Uterus (tissue), 4 donors: ENCODE results near the gene CAMTA1. TPM values are rescaled to one million over a fixed set of nuclear protein-coding genes. Genes with fewer than 3 reads are reported as not detected.
"Not testable (repeated sequence)": the region's sequence is repeated elsewhere in the genome, so short reads cannot be mapped to it uniquely, and the experiment has no call there.

Source experiments
- DNase-seq, 2 donors: peaks; one replicate each; pipeline ENCODE4 v3.0.0-alpha.2; 2019 to 2020
- H3K27ac ChIP-seq, 2 donors: fragments of 200-600 bp; sonication (generic); 1 replicate in 1 of 2; 2 replicates in 1 of 2; pipeline ENCODE4 v1.5.1; 2016 to 2018
- H3K27me3 ChIP-seq, 2 donors: fragments of 200-600 bp; sonication (generic); one replicate each; pipeline ENCODE4 v1.5.1; 2018 to 2019; ENCODE audit warnings: control low read depth in 1 of 2
- H3K36me3 ChIP-seq, 2 donors: fragments of 200-600 bp; sonication (generic); one replicate each; pipeline ENCODE4 v1.5.1; 2019; ENCODE audit warnings: control low read depth in 1 of 2
- H3K4me1 ChIP-seq, 2 donors: fragments of 200-600 bp; sonication (generic); one replicate each; pipeline ENCODE4 v1.5.1; 2018 to 2019; ENCODE audit warnings: control low read depth in 1 of 2
- H3K4me3 ChIP-seq, 2 donors: fragments of 200-600 bp; sonication (generic); 1 replicate in 1 of 2; 2 replicates in 1 of 2; pipeline ENCODE4 v1.5.1; 2018 to 2019; ENCODE audit warnings: mild to moderate bottlenecking in 1 of 2
- H3K9me3 ChIP-seq, 2 donors: fragments of 200-600 bp; sonication (generic); one replicate each; pipeline ENCODE4 v1.5.1; 2019; ENCODE audit warnings: control low read depth in 1 of 2
- CTCF ChIP-seq, 4 experiments: fragments of 200-600 bp in 2 of 4; fragments of 450-650 bp in 2 of 4; sonication (generic) in 2 of 4; IDR thresholded peaks; one replicate each; pipeline ENCODE4 v1.5.1; 2016 to 2019; ENCODE audit warnings: antibody characterized with exemption in 4 of 4, mild to moderate bottlenecking in 2 of 4, moderate library complexity in 1 of 4
- POLR2A ChIP-seq, 2 donors: fragments of 450-650 bp; IDR thresholded peaks; one replicate each; pipeline ENCODE4 v1.6.1; 2016; ENCODE audit warnings: antibody characterized with exemption in 2 of 2, mild to moderate bottlenecking in 1 of 2, moderate library complexity in 1 of 2
- intact Hi-C: fragments of 100-400 bp; cut with DNase I; formaldehyde crosslinking; loops from one replicate; pipeline ENCODE4 v1.15.1; 2023; ENCODE audit warnings: low total_unique reads
- total RNA-seq, 4 donors: library from RNA; depleted of rRNA in 3 of 4; stranded (reverse); fragments of >200 nt in 3 of 4; gene quantifications; one replicate each; pipeline versions ENCODE4 v1.1.0 to v1.2.4, GENCODE V29; 2014 to 2023
- donor health status: DM: yes; HTN: yes; CAD: no.

The CAMTA1 gene
- total RNA-seq, 4 donors from 2014 or later = 29.7 to 427 (median 64.8) TPM

- H3K4me1 ChIP-seq = no peaks in the 10 kb centered on the region
- H3K27ac ChIP-seq = no peak overlapping the region
- DNase-seq = no peak
- no peaks in the 10 kb centered on the region for H3K36me3 ChIP-seq
- no peaks in the 10 kb centered on the region for H3K27me3 ChIP-seq
- intact Hi-C loops = no loop called here
- no peak for TF ChIP-seq CTCF (IDR thresholded peaks at IDR 0.05)
- TF ChIP-seq POLR2A (IDR thresholded peaks at IDR 0.05) = no peak
- no peaks in the 10 kb centered on the region for H3K9me3 ChIP-seq
- H3K4me3 ChIP-seq = no peak overlapping the region
Measured at GRCh38 chr1:7594714-7595295, 809.6 kb downstream of the CAMTA1 start.

GRCh38 chr1:7595336-7595735 is 810.1 kb downstream of the CAMTA1 start:
- DNase-seq = no peak
- TF ChIP-seq POLR2A (IDR thresholded peaks at IDR 0.05) (no peak), CTCF (IDR thresholded peaks at IDR 0.05) (no peak)
- Histone ChIP-seq H3K27me3 (no peaks in the 10 kb centered on the region), H3K27ac (no peak overlapping the region), H3K4me3 (no peak overlapping the region), H3K9me3 (no peaks in the 10 kb centered on the region), H3K36me3 (no peaks in the 10 kb centered on the region), H3K4me1 (no peaks in the 10 kb centered on the region)
- intact Hi-C loops = no loop called here

GRCh38 chr1:7596126-7596965 is 811.1 kb downstream of the CAMTA1 start:
- no peak for DNase-seq

GRCh38 chr1:7598058-7598457 is 812.8 kb downstream of the CAMTA1 start:
- intact Hi-C loops = not testable (repeated sequence)

More at GRCh38 chr1:7596126-7596965, 811.1 kb downstream of the CAMTA1 start:
- H3K4me3 ChIP-seq = no peak overlapping the region
- no peak for TF ChIP-seq CTCF (IDR thresholded peaks at IDR 0.05)
- no peak for TF ChIP-seq POLR2A (IDR thresholded peaks at IDR 0.05)
- H3K4me1 ChIP-seq = no peaks in the 10 kb centered on the region
- no peaks in the 10 kb centered on the region for H3K9me3 ChIP-seq
- H3K36me3 ChIP-seq = no peaks in the 10 kb centered on the region
- H3K27me3 ChIP-seq = no peaks in the 10 kb centered on the region
- intact Hi-C loops = no loop called here
- no peak overlapping the region for H3K27ac ChIP-seq

GRCh38 chr1:7604906-7605305 is 819.7 kb downstream of the CAMTA1 start:
- H3K27ac ChIP-seq, DNase-seq, H3K4me3 ChIP-seq, H3K9me3 ChIP-seq, H3K4me1 ChIP-seq, H3K27me3 ChIP-seq, intact Hi-C loops, H3K36me3 ChIP-seq: not testable (repeated sequence)

More at GRCh38 chr1:7598058-7598457, 812.8 kb downstream of the CAMTA1 start:
- H3K27me3 ChIP-seq, H3K9me3 ChIP-seq, H3K4me1 ChIP-seq, DNase-seq, H3K36me3 ChIP-seq, H3K4me3 ChIP-seq, H3K27ac ChIP-seq: not testable (repeated sequence)

- Histone ChIP-seq H3K27ac (no peak overlapping the region), H3K9me3 (no peaks in the 10 kb centered on the region), H3K36me3 (no peaks in the 10 kb centered on the region), H3K27me3 (no peaks in the 10 kb centered on the region), H3K4me3 (no peak overlapping the region), H3K4me1 (no peaks in the 10 kb centered on the region)
- intact Hi-C loops = no loop called here
- no peak for DNase-seq
- no peak for TF ChIP-seq CTCF (IDR thresholded peaks at IDR 0.05)
- no peak for TF ChIP-seq POLR2A (IDR thresholded peaks at IDR 0.05)
Measured at GRCh38 chr1:7606096-7606495, 820.8 kb downstream of the CAMTA1 start.
